Tibial artery (tissue), 4 donors: Measurements from ENCODE around the gene NINL.

Experiments used
- DNase-seq, 2 donors: peaks; one replicate each; pipeline ENCODE4 v3.0.0-alpha.2; 2019
- H3K27ac ChIP-seq, 2 donors: fragments of 200-600 bp; sonication (generic) in 1 of 2; 1 replicate in 1 of 2; 2 replicates in 1 of 2; pipeline ENCODE4 v1.5.1; 2018 to 2019; ENCODE audit warnings: mild to moderate bottlenecking in 1 of 2
- H3K27me3 ChIP-seq, 2 donors: fragments of 200-600 bp; sonication (generic) in 1 of 2; one replicate each; pipeline versions ENCODE4 v1.5.1 to v1.6.0; 2016 to 2019
- H3K36me3 ChIP-seq, 3 donors: fragments of 200-600 bp; sonication (generic) in 2 of 3; one replicate each; pipeline ENCODE4 v1.5.1; 2016 to 2019; ENCODE audit warnings: mild to moderate bottlenecking in 2 of 3
- H3K4me1 ChIP-seq, 4 donors: fragments of 200-600 bp; sonication (generic) in 2 of 4; 1 replicate in 3 of 4; 2 replicates in 1 of 4; pipeline ENCODE4 v1.5.1; 2016 to 2019
- H3K4me3 ChIP-seq, 2 donors: fragments of 200-600 bp; sonication (generic) in 1 of 2; 1 replicate in 1 of 2; 2 replicates in 1 of 2; pipeline ENCODE4 v1.5.1; 2018 to 2019; ENCODE audit warnings: mild to moderate bottlenecking in 2 of 2
- H3K9me3 ChIP-seq, 3 donors: fragments of 200-600 bp; sonication (generic) in 1 of 3; one replicate each; pipeline ENCODE4 v1.5.1; 2016 to 2019
- CTCF ChIP-seq, 2 experiments: fragments of 200-600 bp in 1 of 2; fragments of 450-650 bp in 1 of 2; IDR thresholded peaks; one replicate each; pipeline ENCODE4 v1.5.1; 2017 to 2019; ENCODE audit warnings: antibody characterized with exemption in 2 of 2, mild to moderate bottlenecking in 1 of 2, moderate library complexity in 1 of 2
- intact Hi-C: fragments of 100-400 bp; cut with DNase I; formaldehyde crosslinking; loops from one replicate; pipeline ENCODE4 v1.15.0; 2023; ENCODE audit warnings: low total_unique reads

The NINL gene

GRCh38 chr20:25453035-25453810 is 132.1 kb downstream of the NINL start:
- intact Hi-C loops: no loop called here
- Histone ChIP-seq H3K27ac (no peak overlapping the region), H3K4me1 (no peaks in the 10 kb centered on the region), H3K4me3 (no peak overlapping the region), H3K36me3 (peaks cover 24 to 56% (median 42%) of the 10 kb centered on the region in 3 donors), H3K27me3 (no peaks in the 10 kb centered on the region), H3K9me3 (no peaks in the 10 kb centered on the region)
- no peak for TF ChIP-seq CTCF (IDR thresholded peaks at IDR 0.05)
- DNase-seq: no peak

GRCh38 chr20:25452333-25452732 is 133.0 kb downstream of the NINL start:
- Histone ChIP-seq H3K36me3 (peaks cover 24 to 51% (median 42%) of the 10 kb centered on the region in 3 donors), H3K9me3 (no peaks in the 10 kb centered on the region), H3K4me3 (no peak overlapping the region), H3K4me1 (no peaks in the 10 kb centered on the region), H3K27me3 (no peaks in the 10 kb centered on the region), H3K27ac (no peak overlapping the region)
- intact Hi-C loops: no loop called here
- no peak for TF ChIP-seq CTCF (IDR thresholded peaks at IDR 0.05)
- no peak for DNase-seq

DNA sequence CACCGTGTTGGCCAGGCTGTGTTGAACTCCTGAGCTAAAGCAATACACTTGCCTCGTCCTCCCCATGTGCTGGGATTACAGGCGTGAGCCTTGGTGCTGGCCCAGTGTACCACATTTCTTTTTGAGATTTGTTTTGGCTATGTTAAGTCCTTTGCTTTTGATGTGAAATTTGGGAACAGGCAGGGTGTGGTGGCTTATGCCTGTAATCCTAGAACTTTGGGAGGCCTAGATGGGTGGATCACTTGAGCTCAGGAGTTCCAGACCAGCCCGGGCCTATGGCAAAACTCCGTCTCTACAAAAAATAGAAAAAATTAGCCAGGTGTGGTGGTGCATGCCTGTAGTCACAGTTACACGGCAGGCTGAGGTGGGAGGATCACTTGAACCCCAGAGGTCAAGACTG is 137.7 kb downstream of the NINL start:
- peaks cover 9 to 10% (median 10%) of the 10 kb centered on the region in 3 donors for H3K36me3 ChIP-seq
- no peak for TF ChIP-seq CTCF (IDR thresholded peaks at IDR 0.05)

DNA sequence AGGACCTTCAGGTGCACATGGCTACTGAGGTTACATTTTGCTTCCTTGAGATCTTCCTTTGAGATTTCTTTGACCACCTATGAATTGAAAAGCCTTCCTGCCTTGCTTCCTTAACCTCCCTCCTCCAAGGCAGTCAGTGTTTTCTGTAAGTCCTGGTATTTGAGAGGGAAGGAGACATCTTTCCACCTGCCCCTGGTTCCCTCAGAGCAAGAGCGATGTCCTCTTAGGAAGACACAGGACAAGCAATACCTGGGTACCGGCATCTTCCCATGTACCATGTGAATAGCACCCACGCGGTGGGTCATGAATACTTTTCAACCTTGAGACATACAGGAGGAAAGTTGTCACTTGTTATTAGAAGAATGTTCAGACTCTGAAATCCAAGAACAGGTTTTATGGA is 140.8 kb downstream of the NINL start:
- TF ChIP-seq CTCF (IDR thresholded peaks at IDR 0.05): no peak
- no peaks in the 10 kb centered on the region for H3K36me3 ChIP-seq
- no peaks in the 10 kb centered on the region for H3K4me1 ChIP-seq
- no peak overlapping the region for H3K27ac ChIP-seq
- no peak overlapping the region for H3K4me3 ChIP-seq
- H3K27me3 ChIP-seq: no peaks in the 10 kb centered on the region
- no peak for DNase-seq
- intact Hi-C loops: no loop called here
- no peaks in the 10 kb centered on the region for H3K9me3 ChIP-seq

More for the DNA sequence above, 137.7 kb downstream of the NINL start:
- DNase-seq: no peak
- Histone ChIP-seq H3K4me1 (no peaks in the 10 kb centered on the region), H3K27ac (no peak overlapping the region), H3K9me3 (no peaks in the 10 kb centered on the region), H3K4me3 (no peak overlapping the region), H3K27me3 (no peaks in the 10 kb centered on the region)
- intact Hi-C loops: no loop called here

DNA sequence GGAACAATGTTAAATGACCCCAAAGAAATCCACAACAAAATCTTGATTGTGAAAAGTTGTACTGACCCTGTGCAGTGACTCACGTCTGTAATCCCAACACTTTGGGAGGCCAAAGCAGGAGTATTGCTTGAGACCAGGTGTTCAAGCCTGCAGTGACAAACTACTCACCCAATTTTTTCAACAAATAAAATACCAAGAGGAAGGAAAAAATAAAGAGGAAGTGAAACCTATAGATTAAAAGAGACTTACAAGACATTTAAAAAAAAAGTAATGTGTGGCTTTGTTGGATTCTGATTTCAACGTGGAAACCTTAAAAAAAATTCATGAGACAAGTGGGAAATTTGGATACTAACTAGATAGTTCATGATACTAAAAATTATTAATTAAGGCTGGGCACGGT is 146.0 kb downstream of the NINL start:
- no peak for TF ChIP-seq CTCF (IDR thresholded peaks at IDR 0.05)
- Histone ChIP-seq H3K4me1 (no peaks in the 10 kb centered on the region), H3K27ac (no peak overlapping the region), H3K9me3 (no peaks in the 10 kb centered on the region), H3K27me3 (no peaks in the 10 kb centered on the region), H3K36me3 (no peaks in the 10 kb centered on the region), H3K4me3 (no peak overlapping the region)
- DNase-seq: no peak
- intact Hi-C loops: no loop called here
